HG02798 (cell line): Measurements from ENCODE around the gene ATP2B3.

ENCODE experiments used
- ATAC-seq: cut with Tn5 transposase; IDR thresholded peaks from one replicate; pipeline ENCODE4 v1.9.1; 2021; ENCODE audit warnings: mild to moderate bottlenecking; ENCODE audit not compliant: unreplicated experiment, poor library complexity

ATP2B3 gene

DNA sequence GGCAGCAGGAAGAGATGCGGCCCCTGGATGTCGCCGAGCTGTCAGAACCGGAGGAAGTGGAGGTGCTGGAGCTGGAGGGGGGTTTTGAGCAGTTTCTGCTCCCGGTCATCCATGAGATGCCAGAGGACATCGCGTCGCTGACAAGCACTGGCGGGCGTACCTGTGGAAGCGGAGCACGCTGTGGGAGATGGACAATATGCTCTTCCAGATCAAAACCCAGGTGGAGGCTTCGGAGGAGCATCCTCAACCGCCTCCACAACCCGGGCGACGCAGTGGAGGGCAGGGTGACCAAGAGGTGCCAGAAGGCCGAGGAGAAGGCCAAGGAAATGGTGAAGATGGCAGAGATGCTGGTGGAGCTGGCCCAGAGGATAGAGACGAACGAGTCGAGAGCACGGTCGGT, 89.1 kb downstream of the ATP2B3 start:
- no peak for ATAC-seq

DNA sequence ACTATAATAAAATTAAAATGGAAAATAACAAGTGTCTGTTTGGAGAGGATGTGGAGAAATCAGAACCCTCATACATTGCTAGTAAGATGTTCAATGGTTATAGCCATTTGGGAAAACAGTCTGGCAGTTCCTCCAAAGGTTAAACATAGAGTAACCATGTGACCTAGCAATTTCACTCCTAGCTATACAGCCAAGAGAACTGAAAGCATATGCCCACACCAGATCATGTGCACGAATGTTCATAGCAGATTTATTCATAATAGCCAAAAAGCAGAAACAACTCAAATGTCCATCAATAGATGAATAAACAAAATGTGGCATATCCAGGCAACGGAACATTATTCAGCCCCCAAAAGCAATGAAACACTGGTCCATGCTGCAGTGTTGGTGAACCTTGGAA, 90.9 kb downstream of the ATP2B3 start:
- ATAC-seq: no peak

- no peak for ATAC-seq
These were observed 91.4 kb downstream of the ATP2B3 start for GRCh38 chrX:153608806-153609205.

DNA sequence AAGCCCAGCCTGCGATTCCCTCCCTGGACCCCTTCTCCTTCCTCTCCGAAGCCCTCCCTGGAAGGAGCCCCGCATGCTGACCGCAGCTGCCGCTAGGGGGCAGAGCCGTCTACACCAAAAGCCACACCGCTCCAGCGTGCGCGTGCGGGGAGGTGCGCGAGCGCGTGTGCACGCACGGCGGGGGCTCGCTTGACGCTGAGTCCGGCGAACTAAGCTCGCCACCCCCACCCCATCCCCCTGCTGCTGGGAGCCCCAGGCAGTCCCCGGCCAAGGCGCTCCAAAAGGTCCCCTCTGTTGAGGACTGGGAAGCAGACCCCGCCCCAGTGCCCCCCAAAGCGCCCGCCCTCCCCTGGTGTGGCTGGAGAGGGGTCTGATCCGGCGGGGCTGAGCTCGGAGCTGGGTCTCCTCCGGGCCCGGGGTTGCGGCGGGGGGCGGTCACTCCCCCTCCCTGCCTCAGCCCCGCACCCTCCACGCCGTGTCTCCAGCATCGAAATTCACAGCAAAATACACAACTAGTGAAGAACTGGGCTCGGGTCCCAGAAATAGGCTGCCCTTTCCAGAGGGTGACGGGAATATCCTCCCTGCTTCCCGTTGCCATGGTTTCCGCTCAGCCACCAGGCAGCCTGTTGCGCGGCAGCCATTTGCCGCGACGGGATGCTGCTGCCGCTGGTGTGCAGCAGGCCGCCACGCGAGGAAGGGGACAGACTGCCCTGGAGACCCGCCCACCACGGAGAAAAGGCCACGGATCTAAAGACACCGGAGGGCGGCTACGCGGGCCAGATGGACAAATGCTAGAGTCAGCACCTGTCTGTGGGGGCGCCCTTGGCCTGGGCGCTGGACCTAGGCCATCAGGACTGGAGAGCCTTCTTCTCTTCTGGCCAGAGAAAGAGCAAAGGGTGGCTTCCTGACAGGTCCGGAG, 92.7 kb downstream of the ATP2B3 start:
- ATAC-seq: peak; percentile 69

DNA sequence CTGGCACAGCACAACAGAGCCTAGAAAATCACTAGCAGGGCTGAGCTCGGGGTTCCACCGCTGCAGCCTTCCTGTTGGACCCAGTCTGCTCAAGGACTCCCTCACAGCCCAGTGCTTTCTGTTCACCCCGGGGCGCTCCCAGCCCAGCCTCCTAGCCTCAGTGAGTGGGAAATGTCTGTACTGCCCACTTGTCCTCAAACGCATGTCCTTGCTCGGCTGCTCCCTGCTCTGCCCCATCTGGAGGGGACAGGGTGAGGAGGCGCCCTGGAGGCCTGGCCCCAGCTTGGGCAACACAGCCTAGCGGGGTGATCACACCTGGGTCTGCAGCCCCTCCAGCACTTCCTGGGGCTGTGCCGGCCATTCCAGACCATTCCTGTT, 93.4 kb downstream of the ATP2B3 start:
- no peak for ATAC-seq

- ATAC-seq: no peak
These were observed 94.1 kb downstream of the ATP2B3 start for GRCh38 chrX:153611298-153612095.

- ATAC-seq: no peak
These were observed 95.0 kb downstream of the ATP2B3 start for GRCh38 chrX:153612413-153612812.

DNA sequence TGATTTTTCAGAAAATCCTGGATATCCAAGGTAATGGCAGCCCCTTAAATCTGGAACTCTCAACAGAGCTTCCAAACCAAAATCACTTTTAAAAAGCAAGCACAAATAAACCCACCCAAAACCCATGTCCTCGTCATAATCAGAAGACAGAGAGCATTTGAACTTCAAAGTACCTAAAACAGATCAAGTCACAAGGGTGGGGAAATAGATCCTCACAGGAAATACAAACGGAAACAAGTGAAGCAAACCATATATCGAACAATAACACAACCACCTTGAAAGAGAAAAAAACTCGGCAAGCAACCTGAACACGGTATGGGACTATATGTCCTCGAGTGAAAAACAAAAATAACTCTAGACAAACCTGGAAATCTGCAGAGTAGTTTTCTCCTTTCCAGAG, 97.4 kb downstream of the ATP2B3 start:
- ATAC-seq: no peak

- ATAC-seq: no peak
These were observed 103.1 kb downstream of the ATP2B3 start for GRCh38 chrX:153620576-153620975.

- ATAC-seq: no peak
These were observed 104.6 kb downstream of the ATP2B3 start for GRCh38 chrX:153621949-153622598.

- no peak for ATAC-seq
These were observed 105.3 kb downstream of the ATP2B3 start for GRCh38 chrX:153622661-153623309.

- ATAC-seq: no peak
These were observed 106.0 kb downstream of the ATP2B3 start for GRCh38 chrX:153623310-153624029.

GRCh38 chrX:153624196-153625091, 107.0 kb downstream of the ATP2B3 start:
- no peak for ATAC-seq

- ATAC-seq: no peak
These were observed 108.0 kb downstream of the ATP2B3 start for GRCh38 chrX:153625271-153626024.

- ATAC-seq: no peak
These were observed 108.7 kb downstream of the ATP2B3 start for GRCh38 chrX:153626025-153626633.

- ATAC-seq: no peak
These were observed 109.6 kb downstream of the ATP2B3 start for GRCh38 chrX:153626863-153627674.

GRCh38 chrX:153627675-153628111, 110.3 kb downstream of the ATP2B3 start:
- ATAC-seq: no peak
